Neural cell (in vitro differentiated cells): ENCODE results near the gene ARHGAP6.

ENCODE experiments used
- CTCF ChIP-seq: fragments of 450-650 bp; IDR thresholded peaks from 2 replicates; pipeline ENCODE4 v1.5.1; 2014; ENCODE audit warnings: antibody characterized with exemption, mild to moderate bottlenecking, moderate library complexity; ENCODE audit not compliant: poor library complexity, severe bottlenecking
- EP300 ChIP-seq: fragments of 450-650 bp; conservative IDR thresholded peaks from 2 replicates; pipeline ENCODE4 v1.6.1; 2014; ENCODE audit warnings: antibody characterized with exemption, mild to moderate bottlenecking, moderate library complexity; ENCODE audit not compliant: poor library complexity, severe bottlenecking
- EZH2 ChIP-seq: fragments of 200-600, 300-800 bp; shearing (Covaris generic), sonication (generic); IDR thresholded peaks from 2 replicates; pipeline ENCODE4 v1.6.1; 2014; ENCODE audit warnings: antibody characterized with exemption, low read length, borderline replicate concordance, mild to moderate bottlenecking; ENCODE audit not compliant: insufficient read depth, poor library complexity, severe bottlenecking
- MXI1 ChIP-seq: fragments of 450-650 bp; conservative IDR thresholded peaks from 2 replicates; pipeline ENCODE4 v1.6.1; 2014; ENCODE audit warnings: antibody characterized with exemption, mild to moderate bottlenecking; ENCODE audit not compliant: poor library complexity, severe bottlenecking
- POLR2AphosphoS5 ChIP-seq: IDR thresholded peaks from 2 replicates; pipeline ENCODE4 v1.6.1; 2012
- RAD21 ChIP-seq: fragments of 450-650 bp; conservative IDR thresholded peaks from 2 replicates; pipeline ENCODE4 v1.6.1; 2014; ENCODE audit warnings: antibody characterized with exemption, mild to moderate bottlenecking, moderate library complexity
- SMC3 ChIP-seq: fragments of 450-650 bp; conservative IDR thresholded peaks from 2 replicates; pipeline ENCODE4 v1.6.1; 2014; ENCODE audit warnings: antibody characterized with exemption, mild to moderate bottlenecking, moderate library complexity; ENCODE audit not compliant: poor library complexity

DNA sequence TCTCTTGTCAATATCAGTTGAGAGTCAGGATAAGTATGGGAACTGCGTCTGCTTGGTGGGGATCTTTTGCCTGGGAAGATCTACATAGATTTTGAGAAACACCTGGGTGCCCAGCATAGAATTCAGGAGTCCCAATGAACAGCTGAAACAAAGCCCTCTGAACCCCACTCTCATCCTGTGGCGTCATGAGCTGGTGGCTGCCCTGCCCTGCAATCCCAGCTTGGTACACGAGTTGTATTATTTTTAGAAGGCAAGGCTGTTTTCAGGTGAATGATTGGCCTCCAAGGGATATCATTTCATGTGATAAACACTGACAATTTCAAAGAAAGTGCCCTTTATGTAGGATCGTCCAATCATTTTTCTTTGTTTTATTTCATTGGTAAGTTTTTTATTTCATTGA lies 493.8 kb downstream of the ARHGAP6 start:
- TF ChIP-seq CTCF (no peak), EP300 (no peak), RAD21 (no peak), EZH2 (no peak), MXI1 (no peak), SMC3 (no peak), POLR2AphosphoS5 (no peak)
